ENCODE measurements around the gene FOXJ1.
A peak's percentile ranks its signal among the peaks of the same experiment; 100 is the strongest.

FOXJ1 gene

DNA sequence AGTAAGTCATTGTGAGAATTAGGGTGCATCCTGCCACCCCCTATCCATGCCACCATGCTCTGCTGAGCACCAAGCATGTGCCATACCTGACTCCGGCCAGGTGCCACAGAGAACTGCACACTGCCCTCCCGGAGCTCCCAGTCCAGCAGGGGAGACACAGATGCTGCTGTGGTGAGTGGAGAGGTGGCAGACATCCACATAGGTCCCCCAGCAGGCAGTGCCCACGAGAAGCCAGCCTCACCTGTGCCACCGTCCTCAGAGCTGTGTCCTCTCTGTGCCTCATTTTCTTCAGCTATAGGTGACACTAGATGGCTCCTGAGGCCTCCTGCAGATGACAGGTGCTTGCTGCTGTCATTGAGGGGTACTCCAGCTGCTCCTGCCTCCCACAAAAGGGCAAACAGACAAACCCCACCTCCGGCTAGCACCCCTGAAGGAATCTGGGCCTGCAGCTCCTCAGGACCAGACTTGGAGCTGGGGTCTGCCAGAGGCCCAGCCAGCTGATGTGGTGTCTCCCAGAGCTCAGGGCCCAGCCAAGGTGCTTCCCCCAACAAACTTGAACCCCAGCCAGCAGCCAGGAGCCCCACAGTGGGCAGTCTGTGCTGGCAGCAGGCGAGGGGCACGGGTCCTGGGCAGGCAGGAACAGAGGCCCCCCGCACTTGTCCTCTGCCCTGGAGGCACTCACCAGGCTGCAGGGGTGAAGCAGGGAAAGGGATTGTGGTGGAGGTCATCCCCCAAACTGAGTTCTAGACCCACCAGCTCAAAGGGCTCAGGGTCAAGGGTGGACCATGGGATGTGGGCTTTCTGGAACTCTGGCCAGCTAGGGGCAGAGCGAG lies 17.1 kb downstream of the FOXJ1 start:
- DNase-seq (ENCODE audit: low spot score), result no peak

DNA sequence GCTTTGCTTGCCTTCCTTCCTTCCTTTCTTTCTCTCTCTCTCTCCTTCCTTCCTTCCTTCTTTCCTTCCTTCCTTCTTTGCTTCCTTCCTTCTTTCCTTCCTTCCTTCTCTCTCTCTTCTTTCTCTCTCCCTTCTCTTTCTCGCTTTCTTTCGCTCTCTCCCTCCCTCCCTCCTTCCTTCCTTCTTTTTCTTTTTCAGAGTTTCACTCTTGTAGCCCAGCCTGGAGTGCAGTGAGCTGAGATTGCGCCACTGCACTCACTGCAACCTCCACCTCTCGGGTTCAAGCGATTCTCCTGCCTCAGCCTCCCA lies 17.9 kb downstream of the FOXJ1 start:
- no peak for DNase-seq (ENCODE audit: low spot score)

DNA sequence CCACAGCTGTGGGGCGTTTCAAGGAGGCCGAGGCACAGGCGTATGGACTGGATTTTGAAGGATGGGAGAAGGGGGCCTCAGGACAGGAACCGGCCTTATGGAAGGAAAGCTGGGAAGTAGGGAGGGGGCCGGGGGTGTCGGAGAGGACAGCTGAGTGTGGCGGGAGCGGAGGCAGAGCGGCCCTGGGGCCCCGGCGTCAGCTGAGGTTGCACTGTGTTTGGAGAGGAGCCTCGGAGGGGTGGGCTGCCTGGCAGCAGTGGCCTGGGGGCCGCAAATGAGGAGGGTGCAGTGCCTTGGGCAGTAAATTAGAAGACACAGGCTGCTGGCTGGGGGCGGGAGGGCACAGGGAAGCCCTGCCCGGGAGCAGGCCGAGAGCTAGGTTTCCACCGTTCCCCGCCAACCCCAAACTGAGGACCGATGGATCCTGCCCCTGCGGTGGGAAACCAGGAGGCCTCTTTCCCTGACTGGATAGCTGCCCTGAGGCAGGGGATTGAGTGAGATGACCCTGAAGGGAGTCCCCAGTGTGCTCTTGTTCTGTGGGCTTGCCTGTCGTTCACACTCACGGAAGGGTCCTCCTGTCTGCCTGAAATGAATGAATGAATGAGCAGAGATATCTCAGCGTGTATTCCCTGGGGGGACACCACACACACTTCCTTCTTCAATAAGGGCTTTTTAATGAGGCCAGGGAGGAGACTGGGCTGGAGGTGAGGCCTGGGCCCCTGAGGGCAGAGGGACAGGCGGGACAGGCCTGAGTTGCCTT lies 18.4 kb downstream of the FOXJ1 start:
- no peak for DNase-seq (ENCODE audit: low spot score)

DNA sequence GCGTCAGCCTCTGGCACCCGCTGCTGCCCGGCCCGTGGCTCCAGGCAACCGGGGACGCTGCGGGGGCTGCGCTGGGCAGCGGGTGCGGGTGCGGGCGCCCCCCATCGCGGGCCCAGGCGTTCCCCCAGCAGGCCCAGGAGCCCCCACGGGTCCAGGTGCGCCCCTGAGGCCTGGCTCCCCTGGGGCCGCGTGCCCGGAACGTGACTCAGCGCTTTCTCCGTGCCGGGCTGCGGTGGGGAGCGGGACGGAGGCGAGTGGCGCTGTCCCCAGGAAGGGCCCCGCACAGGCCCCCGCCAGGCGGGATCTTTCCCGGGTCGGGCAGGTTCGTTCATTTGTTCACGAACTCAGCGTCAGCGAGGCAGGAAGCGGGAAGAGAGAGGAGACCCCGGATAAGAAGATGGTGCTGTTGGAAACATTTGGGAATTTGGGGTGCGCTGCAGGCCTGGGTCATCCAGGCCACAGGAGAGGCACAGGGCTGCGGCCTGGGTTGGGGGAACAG lies 19.1 kb downstream of the FOXJ1 start:
- no peak for DNase-seq (ENCODE audit: low spot score)

DNA sequence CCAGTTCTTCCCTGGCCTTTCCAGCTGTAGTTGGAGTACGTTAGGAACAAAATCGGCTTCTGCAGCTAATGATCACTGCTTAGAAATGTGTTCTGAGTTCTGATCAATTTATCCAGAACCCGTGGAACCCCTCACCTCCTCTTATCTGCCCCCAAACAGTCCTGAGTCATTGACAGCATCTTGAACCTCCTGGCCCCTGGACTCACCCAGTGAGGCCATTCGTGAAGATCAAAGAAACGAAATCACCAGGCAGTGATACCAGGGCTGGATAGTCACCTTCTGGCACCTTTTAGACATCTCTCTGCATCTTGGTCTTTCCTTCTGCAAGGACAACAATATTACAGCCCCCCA lies 20.4 kb downstream of the FOXJ1 start:
- no peak for DNase-seq (ENCODE audit: low spot score)

DNA sequence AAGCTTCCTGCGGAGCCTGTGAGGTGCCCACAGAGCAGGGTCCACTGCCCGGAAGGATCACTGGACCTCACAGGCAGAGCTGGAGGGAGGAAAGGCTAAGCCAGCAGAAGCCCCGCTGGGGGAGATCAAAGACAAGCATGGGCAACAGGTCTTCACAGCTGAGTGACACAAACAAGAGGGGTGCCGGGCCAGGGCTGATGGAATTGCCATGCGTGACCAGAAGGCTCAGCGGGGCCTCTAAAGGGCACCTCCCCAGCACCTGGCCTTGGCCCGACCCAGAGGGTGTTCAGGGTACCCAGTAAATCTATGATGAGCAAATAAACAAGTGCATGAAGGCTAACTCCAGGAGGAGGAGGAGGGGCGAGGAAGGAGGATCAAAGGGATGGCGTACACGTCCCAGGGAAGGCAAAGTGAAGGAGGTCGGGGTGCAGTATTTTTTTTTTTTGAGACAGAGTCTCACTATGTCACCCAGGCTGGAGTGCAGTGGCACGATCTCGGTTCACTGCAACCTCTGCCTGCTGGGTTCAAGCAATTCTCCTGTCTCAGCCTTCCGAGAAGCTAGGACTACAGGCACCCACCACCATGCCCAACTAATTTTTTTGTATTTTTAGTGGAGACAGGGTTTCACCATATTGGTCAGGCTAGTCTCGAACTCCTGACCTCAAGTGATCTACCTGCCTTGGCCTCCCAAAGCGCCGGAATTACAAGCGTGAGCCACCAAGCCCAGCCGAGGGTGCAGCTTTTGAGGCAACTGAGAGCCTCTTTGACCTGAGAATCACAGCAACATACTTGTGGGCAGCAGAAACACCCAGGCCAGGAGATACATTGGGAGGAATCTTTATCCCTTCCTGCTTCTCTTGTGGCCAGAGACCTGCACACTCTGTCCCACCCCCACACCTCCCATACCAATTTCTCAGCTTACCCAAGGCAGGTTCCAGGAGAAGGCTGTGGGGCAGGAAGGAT lies 21.4 kb downstream of the FOXJ1 start:
- no peak for DNase-seq (ENCODE audit: low spot score)

DNA sequence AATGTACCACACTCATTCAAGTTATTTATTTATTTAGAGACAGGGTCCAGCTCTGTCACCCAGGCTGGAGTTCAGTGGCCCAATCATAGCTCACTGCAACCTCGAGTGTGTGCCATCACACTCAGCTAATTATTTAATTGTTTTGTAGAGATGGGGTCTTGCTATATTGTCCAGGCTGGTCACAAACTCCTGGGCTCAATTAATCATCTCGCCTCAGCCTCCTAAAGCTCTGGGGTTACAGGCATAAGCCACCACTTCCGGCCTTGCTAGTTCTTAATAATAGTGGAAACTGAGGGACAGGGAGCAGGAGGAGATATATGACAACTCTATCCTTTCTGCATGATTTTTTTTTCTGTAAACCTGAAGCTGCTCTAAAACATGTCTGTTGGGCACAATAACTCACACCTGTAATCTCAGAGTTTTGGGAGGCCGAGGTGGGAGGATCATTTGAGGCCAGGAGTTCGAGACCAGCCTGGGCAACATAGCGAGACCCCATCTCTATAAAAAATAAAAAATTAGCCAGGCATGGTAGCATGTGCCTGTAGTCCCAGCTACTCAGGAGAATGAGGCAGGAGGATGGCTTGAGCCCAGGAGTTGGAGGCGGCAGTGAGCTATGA lies 25.8 kb downstream of the FOXJ1 start:
- DNase-seq (ENCODE audit: low spot score), result no peak

DNA sequence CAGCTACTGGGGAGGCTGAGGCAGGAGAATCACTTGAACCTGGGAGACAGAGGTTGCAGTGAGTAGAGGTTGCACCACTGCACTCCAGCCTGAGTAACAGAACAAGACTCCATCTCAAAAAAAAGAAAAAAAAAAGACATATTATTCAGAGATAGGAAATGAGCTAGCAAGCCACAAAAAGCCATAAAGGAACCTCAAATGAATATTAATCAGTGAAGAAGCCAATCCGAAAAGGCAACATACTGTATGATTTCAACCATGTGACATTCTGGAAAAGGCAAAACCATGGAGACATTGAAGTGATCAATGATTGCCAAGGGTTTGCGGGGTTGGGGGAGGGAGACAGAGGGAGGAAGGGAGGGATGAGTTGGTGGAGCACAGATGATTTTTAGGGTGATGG lies 29.1 kb downstream of the FOXJ1 start:
- no peak for DNase-seq (ENCODE audit: low spot score)

DNA sequence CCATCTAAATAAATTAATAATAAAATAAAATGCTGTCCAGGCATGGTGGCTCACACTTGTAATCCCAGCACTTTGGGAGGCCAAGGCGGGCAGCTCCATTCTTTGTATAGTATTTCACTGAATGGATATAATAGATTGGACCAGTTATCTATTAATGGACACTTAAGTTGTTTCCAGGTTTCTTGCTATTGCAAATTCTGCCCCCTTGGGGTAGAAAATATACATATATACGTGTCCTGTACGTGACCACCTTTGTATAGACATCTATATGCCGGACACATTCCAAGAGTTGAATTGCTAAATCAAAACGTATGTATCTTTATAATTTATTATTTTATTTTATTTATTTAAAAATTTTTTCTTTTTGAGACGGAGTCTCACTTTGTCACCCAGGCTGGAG lies 33.5 kb downstream of the FOXJ1 start:
- peak; percentile 27 for DNase-seq (ENCODE audit: low spot score)

DNA sequence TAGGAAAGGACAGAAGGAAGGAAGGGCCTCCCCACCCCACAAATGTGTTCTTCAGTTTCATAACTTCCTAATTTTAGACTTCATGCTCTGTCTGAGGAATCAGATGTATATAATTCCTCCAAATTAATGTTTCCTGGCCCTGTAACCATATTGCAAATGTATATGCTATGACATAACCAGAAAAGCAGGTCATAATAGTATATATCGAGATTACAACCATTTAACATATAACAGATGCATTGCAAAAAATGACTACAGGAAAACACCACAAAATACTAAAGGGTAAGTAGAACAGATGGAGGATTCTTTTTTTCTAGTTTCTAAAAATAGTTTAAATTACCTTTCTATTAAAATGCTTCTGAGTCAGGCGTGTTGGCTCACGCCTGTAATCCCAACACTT lies 34.3 kb downstream of the FOXJ1 start:
- no peak for DNase-seq (ENCODE audit: low spot score)

DNA sequence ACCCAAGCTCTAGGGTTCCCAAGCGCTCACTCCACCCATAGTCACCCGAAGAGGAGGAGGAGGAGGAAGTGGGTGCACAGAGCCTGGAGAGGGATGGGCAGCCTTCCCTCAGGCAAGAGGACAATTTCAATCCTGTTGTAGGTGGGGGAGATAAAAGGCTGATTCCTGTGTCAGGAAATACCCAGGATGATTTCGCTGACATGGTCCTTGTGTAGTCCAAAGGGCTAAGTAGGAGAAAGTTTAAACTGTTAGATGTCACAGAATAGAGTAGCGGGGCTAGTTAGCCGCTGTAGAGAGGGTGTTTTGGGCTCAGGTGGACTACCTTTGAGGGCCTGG lies 36.2 kb downstream of the FOXJ1 start:
- no peak for DNase-seq (ENCODE audit: low spot score)

DNA sequence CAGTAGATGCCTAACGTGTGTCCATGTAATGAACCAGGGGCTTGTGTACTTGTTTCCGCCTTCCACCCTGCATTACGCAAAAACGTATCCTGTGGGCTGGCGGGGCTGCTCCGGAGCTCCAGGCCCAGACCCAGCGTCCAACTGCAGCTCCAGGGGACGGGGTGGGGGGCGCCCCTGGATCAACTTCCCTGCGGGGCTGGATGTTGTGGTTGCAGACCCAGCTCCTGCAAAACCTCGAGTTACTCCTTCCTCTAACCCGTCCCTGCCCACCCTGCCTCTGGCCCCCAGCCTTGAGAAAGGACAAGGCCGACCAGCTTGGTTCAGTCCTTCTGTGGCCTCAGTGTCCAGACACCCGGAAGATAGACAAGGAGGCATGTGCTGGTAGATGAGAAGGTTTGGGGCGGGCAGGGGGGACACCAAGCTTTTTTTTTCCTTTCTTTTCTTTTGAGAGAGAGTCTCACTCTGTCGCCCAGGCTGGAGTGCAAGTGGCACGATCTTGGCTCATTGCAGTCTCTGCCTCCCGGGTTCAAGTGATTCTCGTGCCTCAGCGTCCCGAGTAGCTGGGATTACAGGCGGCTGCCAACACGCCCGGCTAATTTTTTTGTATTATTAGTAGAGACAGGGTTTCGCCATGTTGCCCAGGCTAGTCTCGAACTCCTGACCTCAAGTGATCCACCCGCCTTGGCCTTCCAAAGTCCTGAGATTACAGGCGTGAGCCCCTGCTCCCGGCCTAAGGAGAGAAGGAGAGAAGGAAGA lies 36.7 kb downstream of the FOXJ1 start:
- no peak for DNase-seq (ENCODE audit: low spot score)

DNA sequence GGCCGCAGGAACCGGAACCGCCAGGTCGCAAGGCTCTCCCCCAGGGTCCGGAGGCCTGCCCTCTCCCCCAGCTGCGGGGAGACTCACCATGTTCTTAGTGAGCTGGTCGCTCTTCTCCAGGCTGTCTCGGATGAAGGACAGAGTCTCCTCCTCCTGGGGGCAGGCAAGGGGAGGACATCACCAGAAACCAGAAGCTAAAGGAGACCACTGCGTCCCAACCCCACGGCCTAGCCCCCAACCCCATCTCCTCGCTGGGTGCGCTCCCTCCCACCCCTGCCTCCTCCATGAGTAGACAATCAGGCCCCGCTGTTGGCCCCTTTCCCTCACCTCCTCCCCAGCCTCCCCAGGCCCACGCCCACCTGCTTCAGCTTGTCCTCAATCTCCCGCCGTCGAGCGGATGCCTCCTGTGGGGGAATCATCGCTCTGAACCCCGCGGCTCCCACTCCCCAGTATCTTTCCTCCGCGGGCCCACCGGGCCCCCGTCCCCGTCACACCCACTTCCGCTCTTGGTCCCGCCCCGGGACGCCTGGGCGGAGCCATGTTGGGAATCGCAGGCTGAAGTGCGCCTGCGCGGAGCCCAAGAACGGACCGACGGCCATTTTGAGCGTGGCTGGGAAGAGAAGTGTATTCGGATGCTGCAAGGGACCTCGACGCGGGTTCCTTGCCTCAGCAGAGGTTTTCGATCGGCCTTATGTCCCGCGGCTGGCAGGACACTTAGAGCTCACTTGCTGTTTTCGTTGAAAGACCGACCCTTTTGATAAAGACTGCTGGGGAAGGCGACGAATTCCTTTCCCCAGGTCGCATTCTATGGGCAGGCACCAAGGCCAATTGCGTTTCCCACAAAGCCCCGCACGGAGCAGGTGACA lies 37.5 kb downstream of the FOXJ1 start, which contains the start of gene EXOC7:
TSS of gene EXOC7 (minus strand) at position 514 of the 866 bp plus-strand sequence. CDS start at position 419, 95 bp downstream.
- DNase-seq (ENCODE audit: low spot score), result peak; percentile 94

DNA sequence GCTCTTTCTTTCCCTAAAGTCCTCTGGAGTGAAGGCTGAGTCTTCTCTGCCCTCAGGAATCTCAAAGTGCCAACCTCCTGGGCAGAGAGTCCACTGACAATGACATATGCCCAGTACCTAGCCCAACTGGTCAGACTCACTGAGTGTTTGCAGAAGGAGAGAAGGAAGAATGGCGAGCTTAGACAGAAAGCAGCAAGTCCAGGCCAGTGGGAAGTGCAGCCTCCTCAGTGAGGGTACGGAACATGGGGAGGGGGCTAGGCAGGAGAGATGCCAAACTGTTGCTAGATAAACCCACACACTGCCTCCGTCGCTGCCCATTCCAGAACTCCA lies 38.1 kb downstream of the FOXJ1 start:
- DNase-seq (ENCODE audit: low spot score), result no peak

DNA sequence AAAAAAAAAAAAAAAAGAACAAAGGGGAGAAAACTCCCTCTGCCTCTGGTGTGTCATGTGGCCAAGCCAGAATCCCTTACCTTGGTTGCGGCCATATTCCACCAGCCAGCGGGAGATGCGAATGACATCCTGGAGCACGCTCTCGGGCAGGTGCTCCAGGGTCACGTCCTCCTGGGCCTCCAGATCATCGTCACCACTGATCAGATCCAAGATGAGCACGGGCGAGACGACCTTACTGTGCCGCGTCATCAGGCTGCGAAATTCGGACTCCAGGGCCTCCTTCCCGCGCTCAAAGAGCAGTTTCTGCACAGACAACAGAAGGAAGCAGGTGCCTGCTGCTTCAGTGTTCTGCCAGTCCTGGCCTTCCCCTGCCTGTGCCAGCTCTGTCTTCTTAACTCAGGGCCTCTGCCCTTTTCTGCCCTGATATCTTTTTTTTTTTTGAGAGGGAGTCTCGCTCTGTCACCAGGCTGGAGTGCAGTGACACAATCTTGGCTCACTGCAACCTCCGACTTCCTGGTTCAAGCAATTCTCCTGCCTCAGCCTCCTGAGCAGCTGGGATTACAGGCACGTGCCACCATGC lies 43.2 kb downstream of the FOXJ1 start:
- DNase-seq (ENCODE audit: low spot score), result no peak

DNA sequence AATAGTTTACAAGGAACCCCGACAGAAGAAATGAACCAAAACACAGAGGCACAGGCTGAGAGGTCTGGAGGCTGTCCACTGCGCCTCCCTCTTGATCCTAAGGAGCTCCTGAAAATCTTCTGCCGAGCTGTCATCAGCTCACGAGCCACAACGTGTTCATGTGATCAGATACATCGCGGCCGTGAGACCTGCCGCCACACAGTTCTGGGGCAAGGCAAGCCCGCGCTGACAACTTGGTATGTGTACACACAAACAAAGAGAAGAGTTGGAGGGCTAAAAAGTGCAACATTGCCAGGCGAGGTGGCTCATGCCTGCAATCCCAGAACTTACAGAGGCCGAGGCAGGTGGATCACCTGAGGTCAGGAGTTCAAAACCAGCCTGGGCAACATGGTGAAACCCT lies 45.1 kb downstream of the FOXJ1 start:
- no peak for DNase-seq (ENCODE audit: low spot score)

DNA sequence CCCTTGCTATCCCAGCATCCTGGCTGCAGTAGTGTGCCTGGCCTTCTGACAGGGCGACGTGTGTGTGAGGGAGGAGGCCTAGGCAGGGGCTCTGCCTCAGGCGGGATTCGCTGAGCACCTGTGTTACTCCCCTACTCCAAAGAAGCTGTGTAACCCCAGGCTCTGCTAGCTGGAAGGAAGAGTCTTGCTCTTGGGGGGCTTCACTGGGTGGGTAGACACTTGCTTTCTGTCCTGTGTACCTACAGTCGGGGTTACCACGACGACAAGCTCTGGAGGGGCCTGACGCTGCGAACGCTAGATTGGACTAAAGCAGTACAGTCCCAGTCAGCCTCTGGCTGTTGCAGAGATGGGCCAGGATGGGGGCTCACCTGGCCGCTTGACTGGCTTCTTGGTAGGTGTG lies 47.0 kb downstream of the FOXJ1 start:
- DNase-seq (ENCODE audit: low spot score), result no peak

DNA sequence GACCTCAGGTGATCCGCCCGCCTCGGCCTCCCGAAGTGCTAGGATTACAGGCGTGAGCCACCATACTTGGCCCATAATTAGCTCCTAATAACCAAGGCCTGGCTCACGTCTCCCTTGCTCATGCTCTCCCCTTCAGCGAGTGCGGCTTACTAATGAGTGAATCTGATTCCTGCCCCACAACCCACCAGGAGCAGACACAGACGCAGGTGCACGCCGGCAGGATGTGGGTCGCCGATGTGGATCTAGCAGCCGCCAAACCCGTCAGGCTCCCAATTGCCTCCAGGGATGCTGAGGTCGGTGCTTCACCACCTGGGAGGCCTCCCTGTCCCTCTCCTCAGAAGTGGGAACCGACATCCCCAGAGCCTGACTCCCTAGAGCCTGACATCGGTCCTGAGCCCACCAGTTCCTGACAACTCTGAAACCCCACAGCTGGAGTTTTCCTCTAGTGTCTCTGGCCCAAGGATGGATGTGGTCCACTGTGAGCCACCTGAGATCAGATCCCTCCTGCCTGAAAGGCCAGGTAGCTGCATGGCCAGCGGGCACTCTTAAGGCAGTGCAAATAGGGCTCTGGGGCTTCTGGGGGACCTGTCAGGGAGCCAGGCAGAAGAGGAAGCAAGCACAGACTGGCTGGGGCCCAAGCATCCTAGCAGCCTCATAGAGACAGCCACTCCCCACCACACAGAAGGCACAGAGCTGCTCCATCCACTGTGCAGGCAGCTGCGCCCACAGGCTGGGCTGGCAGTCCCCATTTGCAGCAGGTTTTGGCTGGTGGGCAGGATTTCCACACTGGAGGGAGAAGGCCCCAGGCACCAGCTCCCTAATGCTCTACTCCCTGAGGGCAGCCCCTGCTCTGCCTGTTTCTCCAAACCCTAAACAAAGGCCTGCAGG lies 48.3 kb downstream of the FOXJ1 start:
- DNase-seq (ENCODE audit: low spot score), result no peak

Data from CD4-positive, alpha-beta T cell treated with Interleukin-15 for 4 hours (primary cell).